Lower lobe of right lung (tissue), 2 donors: ENCODE data around the gene BLID. TPM values are rescaled to one million over a fixed set of nuclear protein-coding genes. Genes with fewer than 3 reads are reported as not detected.

Source experiments
- ATAC-seq, 2 donors: fragments of 200-7000 bp; cut with Tn5 transposase; one replicate each; pipeline ENCODE4 v1.9.1; 2020 to 2022; ENCODE audit warnings: mild to moderate bottlenecking in 2 of 2, moderate library complexity in 2 of 2
- DNase-seq: peaks from one replicate; pipeline ENCODE4 v3.0.0-alpha.2; 2020
- H3K27ac ChIP-seq: fragments of 200-600 bp; one replicate; pipeline ENCODE4 v1.8.0; 2022
- H3K27me3 ChIP-seq: fragments of 200-600 bp; one replicate; pipeline ENCODE4 v1.8.0; 2022; ENCODE audit warnings: low read depth
- H3K36me3 ChIP-seq: fragments of 200-600 bp; one replicate; pipeline ENCODE4 v1.8.0; 2022; ENCODE audit warnings: mild to moderate bottlenecking
- H3K4me1 ChIP-seq: fragments of 200-600 bp; one replicate; pipeline ENCODE4 v1.8.0; 2022
- H3K4me3 ChIP-seq: fragments of 200-600 bp; one replicate; pipeline ENCODE4 v1.8.0; 2022; ENCODE audit warnings: mild to moderate bottlenecking
- H3K9me3 ChIP-seq: fragments of 200-600 bp; one replicate; pipeline ENCODE4 v1.8.0; 2022
- CTCF ChIP-seq: fragments of 200-600 bp; IDR thresholded peaks from one replicate; pipeline ENCODE4 v1.8.0; 2022; ENCODE audit warnings: antibody characterized with exemption, mild to moderate bottlenecking
- intact Hi-C: fragments of 100-400 bp; cut with DNase I; formaldehyde crosslinking; loops from one replicate; pipeline ENCODE4 v1.11.0; 2022
- total RNA-seq: library from RNA; stranded (reverse); fragmentation: NEBNext Ultra II Directional; extraction: Animal tissue kit (Norgen Biotek cat#: 25700); gene quantifications from one replicate; pipeline ENCODE4 v1.2.1, GENCODE V29; 2021
- donor health status: DM: no; HTN: yes; CAD: no; lungs with severe emphysema.

The BLID gene
- total RNA-seq, 1 donor from 2014 or later: 0.62 TPM

- Histone ChIP-seq H3K27me3 (no peaks in the 10 kb centered on the region), H3K27ac (no peak overlapping the region), H3K36me3 (no peaks in the 10 kb centered on the region), H3K4me1 (no peaks in the 10 kb centered on the region), H3K9me3 (no peaks in the 10 kb centered on the region), H3K4me3 (no peak overlapping the region)
- intact Hi-C loops: no loop called here
- ATAC-seq (no peak), DNase-seq (no peak)
- TF ChIP-seq CTCF: no peak
Measured at GRCh38 chr11:122085712-122086111, 30.3 kb downstream of the BLID start.

GRCh38 chr11:122085264-122085663, 30.8 kb downstream of the BLID start:
- TF ChIP-seq CTCF: no peak
- intact Hi-C loops: no loop called here
- Histone ChIP-seq H3K4me1 (no peaks in the 10 kb centered on the region), H3K4me3 (no peak overlapping the region), H3K27ac (no peak overlapping the region), H3K36me3 (no peaks in the 10 kb centered on the region), H3K27me3 (no peaks in the 10 kb centered on the region), H3K9me3 (no peaks in the 10 kb centered on the region)
- no peak for ATAC-seq
- DNase-seq: no peak

- Histone ChIP-seq H3K27me3 (no peaks in the 10 kb centered on the region), H3K36me3 (no peaks in the 10 kb centered on the region), H3K4me1 (no peaks in the 10 kb centered on the region), H3K9me3 (no peaks in the 10 kb centered on the region), H3K4me3 (no peak overlapping the region), H3K27ac (no peak overlapping the region)
- ATAC-seq (no peak), DNase-seq (no peak)
- TF ChIP-seq CTCF: no peak
- intact Hi-C loops: no loop called here
Measured at GRCh38 chr11:122082205-122082604, 33.8 kb downstream of the BLID start.

GRCh38 chr11:122081073-122081472, 34.9 kb downstream of the BLID start:
- H3K27me3 ChIP-seq: no peaks in the 10 kb centered on the region
- DNase-seq: no peak
- ATAC-seq: no peak
- no peaks in the 10 kb centered on the region for H3K4me1 ChIP-seq
- no peaks in the 10 kb centered on the region for H3K36me3 ChIP-seq
- intact Hi-C loops: no loop called here
- H3K9me3 ChIP-seq: no peaks in the 10 kb centered on the region
- H3K27ac ChIP-seq: no peak overlapping the region
- TF ChIP-seq CTCF: no peak
- no peak overlapping the region for H3K4me3 ChIP-seq

GRCh38 chr11:122077459-122077858, 38.6 kb downstream of the BLID start:
- no peaks in the 10 kb centered on the region for H3K36me3 ChIP-seq
- no peak overlapping the region for H3K4me3 ChIP-seq
- ATAC-seq (no peak), DNase-seq (no peak)
- H3K27me3 ChIP-seq: no peaks in the 10 kb centered on the region
- H3K9me3 ChIP-seq: no peaks in the 10 kb centered on the region
- H3K4me1 ChIP-seq: no peaks in the 10 kb centered on the region
- intact Hi-C loops: no loop called here
- H3K27ac ChIP-seq: no peak overlapping the region
- no peak for TF ChIP-seq CTCF
